Islet precursor cell (in vitro differentiated cells): ENCODE data around the gene GCG.

Source experiments
- DNase-seq: peaks from one replicate; pipeline ENCODE4 v3.0.0-alpha.2; 2018

GCG gene

GRCh38 chr2:162148956-162149355 lies 3.1 kb downstream of the GCG start:
- DNase-seq: no peak

DNA sequence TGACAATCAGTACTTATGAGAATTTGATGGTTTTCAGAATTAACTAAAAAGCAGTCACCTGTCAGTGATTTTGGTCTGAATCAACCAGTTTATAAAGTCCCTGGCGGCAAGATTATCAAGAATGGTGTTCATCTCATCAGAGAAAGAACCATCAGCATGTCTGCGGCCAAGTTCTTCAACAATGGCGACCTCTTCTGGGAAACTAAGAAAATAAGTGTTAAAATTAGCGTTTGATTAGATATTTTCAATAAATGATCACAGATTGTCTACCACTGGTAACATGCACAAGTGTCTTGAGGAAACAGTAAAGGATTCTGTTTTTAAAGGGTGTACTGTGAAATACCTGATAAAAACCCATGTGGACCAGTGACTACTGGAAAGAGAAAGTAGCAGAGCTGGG lies 8.1 kb downstream of the GCG start:
- no peak for DNase-seq

DNA sequence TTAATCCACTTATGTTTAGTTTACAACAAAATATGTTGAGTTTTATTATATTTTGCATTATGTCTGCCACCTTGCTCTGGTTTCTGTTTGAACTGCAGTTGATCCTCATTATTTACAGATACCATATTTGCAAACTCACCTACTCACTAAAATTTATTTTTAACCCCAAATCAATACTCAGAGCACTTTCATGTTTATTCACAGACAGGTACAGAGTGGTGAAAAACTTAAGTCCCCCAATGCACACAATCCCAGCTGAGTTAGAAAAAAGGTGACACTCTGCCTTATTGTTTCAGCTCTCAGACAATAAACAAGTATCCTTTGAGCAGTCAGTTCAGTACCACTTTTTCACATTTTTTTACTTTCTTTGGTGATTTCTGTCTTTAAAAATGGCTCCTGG lies 13.7 kb downstream of the GCG start:
- no peak for DNase-seq

GRCh38 chr2:162127422-162127821 lies 24.6 kb downstream of the GCG start:
- no peak for DNase-seq

GRCh38 chr2:162126527-162126926 lies 25.5 kb downstream of the GCG start:
- DNase-seq: no peak

- no peak for DNase-seq
These were observed 25.9 kb downstream of the GCG start for GRCh38 chr2:162126111-162126519.

- DNase-seq: peak; percentile 70
These were observed 26.9 kb downstream of the GCG start for GRCh38 chr2:162125138-162125537.

- no peak for DNase-seq
These were observed 28.0 kb downstream of the GCG start for GRCh38 chr2:162123806-162124758.

GRCh38 chr2:162118166-162119031 lies 33.6 kb downstream of the GCG start:
- DNase-seq: no peak

GRCh38 chr2:162116352-162116751 lies 35.7 kb downstream of the GCG start:
- no peak for DNase-seq

DNA sequence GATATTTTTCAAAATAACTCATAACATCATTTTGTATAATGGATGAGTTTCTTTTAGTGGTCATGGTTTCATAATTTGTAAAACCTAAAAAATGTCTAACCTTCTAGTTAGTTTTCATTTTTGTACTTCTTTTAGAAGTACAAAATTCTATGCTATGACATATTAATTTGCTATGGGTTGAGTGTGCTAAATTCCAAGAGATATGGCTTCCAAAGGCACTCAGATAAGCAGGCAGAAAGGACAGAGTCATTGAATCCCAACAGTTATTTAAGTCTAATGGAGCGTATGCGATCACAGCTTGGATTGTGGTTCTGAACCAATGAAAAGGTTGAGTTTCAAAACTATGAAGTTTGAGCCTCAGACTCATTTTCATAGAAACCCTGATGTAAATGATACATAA lies 37.0 kb downstream of the GCG start:
- no peak for DNase-seq

DNA sequence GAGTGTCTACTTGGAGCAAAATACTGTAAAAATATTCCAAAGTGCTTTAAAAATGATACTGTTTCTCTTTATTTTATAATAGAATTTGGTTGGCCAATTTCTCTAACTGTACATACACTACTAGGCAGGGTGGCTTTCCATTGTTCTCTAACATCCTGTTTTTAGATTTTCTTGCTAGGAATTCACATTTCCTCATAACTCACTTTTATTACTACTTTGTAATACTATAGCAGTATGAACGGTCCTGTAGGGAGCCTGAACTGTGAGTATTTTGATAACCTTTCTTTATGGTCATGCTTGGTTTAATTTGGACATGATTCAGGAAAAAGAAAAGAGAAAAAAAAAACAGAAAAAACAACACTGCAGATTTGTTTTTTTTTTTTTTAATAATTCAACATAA lies 37.8 kb downstream of the GCG start:
- no peak for DNase-seq

GRCh38 chr2:162113776-162114168 lies 38.3 kb downstream of the GCG start:
- DNase-seq: no peak

GRCh38 chr2:162113088-162113775 lies 38.8 kb downstream of the GCG start:
- DNase-seq: no peak

GRCh38 chr2:162111958-162112850 lies 39.8 kb downstream of the GCG start:
- no peak for DNase-seq

- DNase-seq: no peak
These were observed 44.6 kb downstream of the GCG start for GRCh38 chr2:162107361-162107901.

DNA sequence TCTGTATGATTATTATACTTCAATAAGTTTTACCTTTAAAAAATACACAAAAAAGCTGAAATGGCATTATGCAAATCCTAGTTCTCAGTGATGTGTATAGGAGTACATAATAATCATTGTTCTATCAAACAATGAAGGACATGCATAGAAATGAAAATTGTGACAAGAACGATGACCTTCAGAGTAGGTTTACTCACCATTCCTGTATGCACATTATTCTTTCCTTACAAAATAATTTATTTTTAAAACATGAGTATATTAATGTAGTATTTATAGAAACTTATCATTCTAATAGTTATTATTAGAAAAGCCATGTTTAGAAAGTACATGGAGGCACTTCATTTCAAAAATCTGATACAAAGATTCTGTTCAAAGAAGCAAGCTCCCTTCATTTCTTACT lies 45.3 kb downstream of the GCG start:
- no peak for DNase-seq

DNA sequence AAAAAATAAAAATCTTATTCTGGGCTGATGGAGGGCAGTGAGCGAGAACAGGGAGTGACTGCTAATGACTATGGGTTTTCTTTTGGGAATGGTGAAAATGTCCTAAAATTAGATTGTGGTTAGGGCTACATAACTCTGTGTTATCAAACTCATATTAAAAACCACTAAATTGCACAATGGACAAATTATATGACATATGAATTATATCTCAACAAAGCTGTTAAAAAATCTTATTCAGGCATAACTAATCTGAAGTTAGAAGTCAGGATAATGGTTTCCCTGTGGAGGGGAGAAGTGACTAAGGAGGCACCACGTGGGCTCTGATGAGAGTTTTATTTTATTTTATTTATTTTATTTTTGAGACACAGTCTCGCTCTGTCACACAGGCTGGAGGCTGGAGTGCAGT lies 45.9 kb downstream of the GCG start:
- no peak for DNase-seq

DNA sequence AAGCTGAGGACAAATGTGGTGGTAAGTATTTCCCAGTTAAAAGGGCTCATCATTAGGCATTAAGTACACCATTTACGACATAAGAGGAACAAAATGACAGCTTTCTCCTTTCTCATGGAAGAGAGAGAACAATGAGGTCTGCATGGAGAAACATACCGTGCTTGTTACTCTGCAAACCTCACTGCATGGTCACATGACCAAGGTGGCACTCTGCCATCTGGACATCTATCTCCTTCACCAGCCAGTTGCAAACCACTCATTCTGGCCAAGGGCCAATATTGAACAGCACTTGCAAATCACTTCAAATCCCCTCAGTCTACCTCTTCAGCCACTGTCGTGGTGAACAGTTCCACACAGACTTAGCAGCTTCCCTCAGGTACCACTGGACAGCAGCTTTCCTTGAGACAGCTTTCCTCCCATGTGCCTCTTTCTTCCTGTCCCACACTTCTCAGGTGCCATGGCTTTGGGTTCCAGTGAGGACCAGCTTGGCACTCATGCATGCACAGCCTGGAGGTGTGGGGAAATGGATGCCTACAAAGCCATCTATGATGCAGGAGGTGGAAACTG lies 48.5 kb downstream of the GCG start:
- DNase-seq: no peak

GRCh38 chr2:162100579-162100978 lies 51.5 kb downstream of the GCG start:
- DNase-seq: no peak

- no peak for DNase-seq
These were observed 52.2 kb downstream of the GCG start for GRCh38 chr2:162099836-162100235.
